Transverse colon (tissue), 3 donors: Measurements from ENCODE around the gene SEPTIN7.

ENCODE experiments used
- POLR2A ChIP-seq: fragments of 450-650 bp; IDR thresholded peaks from one replicate; pipeline ENCODE4 v1.6.1; 2016; ENCODE audit warnings: antibody characterized with exemption, mild to moderate bottlenecking, moderate library complexity
- POLR2AphosphoS5 ChIP-seq, 3 donors: sonication (generic); formaldehyde crosslinking; IDR thresholded peaks; one replicate each; pipeline ENCODE4 v1.6.1; 2016; ENCODE audit warnings: antibody characterized with exemption in 3 of 3

GRCh38 chr7:35777121-35777520 is 23.7 kb upstream of the SEPTIN7 start:
- TF ChIP-seq POLR2A (no peak), POLR2AphosphoS5 (IDR thresholded peaks at IDR 0.05) (no peak)
